Measurements from ENCODE around the gene LMO3. TPM values are rescaled to one million over a fixed set of nuclear protein-coding genes. Genes with fewer than 3 reads are reported as not detected.

Gene LMO3
- total RNA-seq, 1 donor from 2014 or later, result 0.78 TPM

DNA sequence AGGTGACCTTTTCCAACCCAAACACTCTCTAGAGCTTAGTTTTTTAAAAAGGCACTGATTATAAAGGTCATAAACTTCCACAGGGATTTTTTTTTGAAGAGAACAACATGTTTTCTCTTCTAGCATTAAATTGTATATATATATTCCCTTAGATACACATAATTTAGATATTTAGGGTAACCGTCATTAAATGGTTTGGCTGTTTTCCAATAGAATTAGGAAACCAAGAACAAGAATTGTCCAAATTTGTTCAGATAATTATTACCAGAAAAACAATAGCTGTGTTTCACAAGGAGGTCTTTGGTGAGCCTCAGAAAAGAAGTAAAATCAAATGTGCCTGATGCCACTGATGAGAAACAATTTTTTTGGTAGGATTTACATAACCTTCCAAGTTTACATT, 26.9 kb downstream of the LMO3 start:
- Mint-ChIP-seq H3K4me1 (ENCODE audit: low read depth, unreplicated experiment) (peaks cover 9% of the 10 kb centered on the region), H3K9me3 (ENCODE audit: unreplicated experiment) (no peaks in the 10 kb centered on the region), H3K27me3 (ENCODE audit: unreplicated experiment) (peaks cover 1% of the 10 kb centered on the region), H3K4me3 (ENCODE audit: unreplicated experiment) (no peak overlapping the region), H3K27ac (ENCODE audit: unreplicated experiment) (no peak overlapping the region), H3K36me3 (ENCODE audit: unreplicated experiment) (peaks cover 7% of the 10 kb centered on the region)
- TF ChIP-seq CTCF (IDR thresholded peaks at IDR 0.05; ENCODE audit: partially characterized antibody, unreplicated experiment), result no peak
- DNase-seq, result no peak

GRCh38 chr12:16573398-16574077, 32.4 kb downstream of the LMO3 start:
- peaks cover 2% of the 10 kb centered on the region for H3K9me3 Mint-ChIP-seq (ENCODE audit: unreplicated experiment)

DNA sequence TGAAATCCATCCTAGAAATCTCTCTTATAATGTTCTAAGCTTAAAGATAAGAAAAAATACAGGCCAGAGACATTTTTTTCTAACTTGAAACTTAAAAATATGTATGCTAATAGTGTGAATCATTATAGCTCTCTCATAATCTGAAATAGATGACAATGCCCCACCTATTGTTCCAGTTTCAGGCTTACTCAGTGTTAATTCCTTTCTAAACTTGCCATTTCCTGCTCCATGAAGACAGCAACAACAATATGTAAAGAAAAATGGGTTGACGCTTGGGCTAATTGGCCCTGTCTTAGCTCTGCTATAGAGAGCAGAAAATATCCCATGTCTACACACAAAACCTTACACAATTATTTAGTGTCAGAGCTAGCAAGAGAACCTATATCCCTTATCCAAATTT, 37.1 kb downstream of the LMO3 start:
- no peak overlapping the region for H3K4me3 Mint-ChIP-seq (ENCODE audit: unreplicated experiment)
- no peaks in the 10 kb centered on the region for H3K27me3 Mint-ChIP-seq (ENCODE audit: unreplicated experiment)
- TF ChIP-seq CTCF (IDR thresholded peaks at IDR 0.05; ENCODE audit: partially characterized antibody, unreplicated experiment), result no peak
- H3K9me3 Mint-ChIP-seq (ENCODE audit: unreplicated experiment), result peaks cover under 1% of the 10 kb centered on the region
- H3K4me1 Mint-ChIP-seq (ENCODE audit: low read depth, unreplicated experiment), result peaks cover 7% of the 10 kb centered on the region
- no peaks in the 10 kb centered on the region for H3K36me3 Mint-ChIP-seq (ENCODE audit: unreplicated experiment)
- DNase-seq, result no peak
- H3K27ac Mint-ChIP-seq (ENCODE audit: unreplicated experiment), result no peak overlapping the region

More at GRCh38 chr12:16573398-16574077, 32.4 kb downstream of the LMO3 start:
- no peaks in the 10 kb centered on the region for H3K36me3 Mint-ChIP-seq (ENCODE audit: unreplicated experiment)
- peaks cover 18% of the 10 kb centered on the region for H3K4me1 Mint-ChIP-seq (ENCODE audit: low read depth, unreplicated experiment)
- peak; percentile 50 for DNase-seq
- no peak for TF ChIP-seq CTCF (IDR thresholded peaks at IDR 0.05; ENCODE audit: partially characterized antibody, unreplicated experiment)
- H3K27me3 Mint-ChIP-seq (ENCODE audit: unreplicated experiment), result peaks cover 1% of the 10 kb centered on the region
- peak overlapping the region; percentile 82 for H3K4me3 Mint-ChIP-seq (ENCODE audit: unreplicated experiment)
- peak overlapping the region; percentile 36 for H3K27ac Mint-ChIP-seq (ENCODE audit: unreplicated experiment)

DNA sequence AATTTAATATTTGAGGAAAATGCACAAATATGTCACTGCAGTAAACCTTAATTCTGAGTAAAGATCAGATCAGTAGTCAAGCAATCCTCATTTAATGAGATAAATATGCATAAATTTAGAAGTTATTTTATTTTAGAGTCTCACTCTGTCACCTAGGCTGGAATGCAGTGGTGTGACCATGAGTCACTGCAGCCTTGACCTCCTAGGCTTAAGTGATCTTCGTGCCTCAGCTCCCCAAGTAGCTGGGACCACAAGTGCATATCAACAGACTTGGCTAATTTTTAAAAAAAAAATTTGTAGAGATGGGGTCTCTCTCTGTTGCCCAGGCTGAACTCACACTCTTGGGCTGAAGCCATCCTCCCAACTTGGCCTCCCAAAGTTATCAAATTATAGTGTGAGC, 41.3 kb downstream of the LMO3 start:
- no peak for TF ChIP-seq CTCF (IDR thresholded peaks at IDR 0.05; ENCODE audit: partially characterized antibody, unreplicated experiment)
- Mint-ChIP-seq H3K9me3 (ENCODE audit: unreplicated experiment) (no peaks in the 10 kb centered on the region), H3K27me3 (ENCODE audit: unreplicated experiment) (no peaks in the 10 kb centered on the region), H3K27ac (ENCODE audit: unreplicated experiment) (no peak overlapping the region), H3K36me3 (ENCODE audit: unreplicated experiment) (no peaks in the 10 kb centered on the region), H3K4me3 (ENCODE audit: unreplicated experiment) (no peak overlapping the region), H3K4me1 (ENCODE audit: low read depth, unreplicated experiment) (peaks cover 8% of the 10 kb centered on the region)
- DNase-seq, result no peak

DNA sequence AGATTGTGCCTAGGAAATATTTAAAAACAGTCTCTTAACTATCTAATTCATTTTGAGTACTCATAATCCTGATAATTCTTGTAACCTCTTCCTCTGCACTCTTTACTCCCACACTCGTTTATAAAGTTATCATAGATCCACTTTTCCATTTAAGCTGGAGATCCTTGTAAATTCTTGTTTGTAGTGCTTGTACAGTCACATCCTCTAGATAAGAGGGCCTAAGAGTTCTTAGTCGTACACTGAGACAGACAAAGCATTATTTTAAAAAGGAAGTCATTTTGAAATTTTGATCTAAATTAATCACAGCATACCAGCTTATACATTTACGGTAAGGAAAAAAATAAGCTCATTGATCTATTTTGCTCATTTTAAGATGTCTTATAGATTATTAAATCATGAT, 42.5 kb downstream of the LMO3 start:
- H3K9me3 Mint-ChIP-seq (ENCODE audit: unreplicated experiment), result no peaks in the 10 kb centered on the region
- TF ChIP-seq CTCF (IDR thresholded peaks at IDR 0.05; ENCODE audit: partially characterized antibody, unreplicated experiment), result no peak
- no peak for DNase-seq
- no peaks in the 10 kb centered on the region for H3K27me3 Mint-ChIP-seq (ENCODE audit: unreplicated experiment)
- no peak overlapping the region for H3K4me3 Mint-ChIP-seq (ENCODE audit: unreplicated experiment)
- H3K36me3 Mint-ChIP-seq (ENCODE audit: unreplicated experiment), result no peaks in the 10 kb centered on the region
- H3K4me1 Mint-ChIP-seq (ENCODE audit: low read depth, unreplicated experiment), result peaks cover 8% of the 10 kb centered on the region
- no peak overlapping the region for H3K27ac Mint-ChIP-seq (ENCODE audit: unreplicated experiment)
